T-helper 2 cell (primary cell): Measurements from ENCODE around the gene CTSA.
"Not testable (repeated sequence)": the region's sequence is repeated elsewhere in the genome, so short reads cannot be mapped to it uniquely, and the experiment has no call there.

Source experiments
- DNase-seq, 5 experiments: peaks; one replicate each; pipeline versions ENCODE4 v3.0.0 to v3.0.0-alpha.2; 2012 to 2022

Gene CTSA

DNA sequence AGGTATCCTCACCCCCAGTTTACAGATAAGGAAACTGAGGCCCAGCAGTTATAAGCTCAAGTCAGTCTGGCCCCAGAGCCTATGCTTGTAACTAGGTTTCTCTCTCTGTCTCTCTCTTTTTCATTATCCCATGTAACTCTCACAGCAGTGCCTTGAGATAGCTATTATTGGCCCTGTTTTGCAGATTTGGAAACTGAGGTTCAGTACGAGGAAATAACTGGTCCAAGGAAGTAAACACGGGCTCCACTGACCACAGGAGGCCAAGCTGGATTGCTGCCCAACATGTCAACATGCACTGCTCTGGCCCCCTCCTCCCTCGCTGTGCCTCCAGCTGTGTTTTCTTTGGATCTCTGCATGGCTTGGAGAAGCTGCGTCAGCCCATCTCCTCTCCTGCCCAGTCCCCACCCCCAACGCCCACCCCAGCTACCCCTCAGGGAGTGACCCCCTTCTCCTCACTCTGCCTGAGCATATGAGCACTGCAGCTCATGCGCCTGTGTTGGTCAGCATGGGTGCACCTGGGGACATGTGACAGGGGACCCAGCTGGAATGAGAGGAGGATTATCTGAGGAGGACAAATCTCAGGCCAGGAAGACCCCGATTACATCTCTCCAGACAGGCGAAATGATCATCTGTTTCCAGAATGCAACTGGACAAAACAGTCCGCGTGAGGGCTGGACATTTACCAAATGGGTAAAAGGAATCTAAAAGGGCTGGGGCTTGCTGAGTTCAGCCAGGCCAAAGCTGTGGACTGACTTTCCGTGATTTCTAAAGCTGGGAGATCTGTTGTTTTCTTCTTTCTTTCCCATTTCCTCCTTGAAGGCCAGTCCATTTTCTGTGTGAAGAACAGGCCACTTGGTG lies 28.6 kb downstream of the CTSA start:
- no peak for DNase-seq

- DNase-seq, result no peak
Measured at GRCh38 chr20:45920462-45921336, 29.6 kb downstream of the CTSA start.

DNA sequence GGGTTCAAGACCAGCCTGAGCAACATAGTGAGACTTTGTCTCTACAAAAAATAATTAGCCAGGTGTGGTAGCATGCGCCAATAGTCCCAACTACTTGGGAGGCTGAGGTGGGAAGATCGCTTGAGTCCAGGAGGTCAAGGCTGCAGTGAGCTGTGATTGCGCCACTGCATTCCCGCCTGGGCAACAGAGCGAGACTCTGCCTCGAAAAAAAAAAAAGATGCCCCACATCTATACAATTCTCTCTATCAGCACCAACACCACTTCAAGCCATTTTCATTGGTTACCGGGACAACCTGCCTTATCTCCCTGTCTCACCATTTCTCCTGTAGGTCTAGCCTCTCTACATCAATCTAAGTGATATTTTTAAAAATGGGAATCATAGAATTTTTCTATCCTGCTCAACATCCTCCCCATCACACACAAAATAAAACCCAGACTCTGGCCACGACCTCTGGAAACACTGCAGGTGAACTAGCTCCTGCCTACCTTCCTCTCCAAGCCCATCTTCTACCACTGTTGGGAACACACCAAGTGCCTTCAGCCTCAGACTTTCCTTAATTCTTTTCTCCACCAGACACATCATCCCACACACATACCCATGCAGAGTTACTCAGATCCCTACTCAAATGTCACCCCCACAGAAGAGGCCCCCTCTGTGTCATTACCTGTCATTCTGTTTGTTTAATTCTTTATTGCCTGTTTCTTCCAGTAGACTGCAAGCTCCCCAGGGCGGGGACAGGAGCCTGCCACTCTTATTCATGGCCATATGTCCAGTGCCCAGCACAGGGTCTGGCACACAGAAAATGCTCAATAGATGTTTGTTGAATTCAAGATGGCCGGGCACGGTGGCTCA lies 30.4 kb downstream of the CTSA start:
- DNase-seq, result no peak

- no peak for DNase-seq
Measured at GRCh38 chr20:45924391-45925261, 33.5 kb downstream of the CTSA start.

DNA sequence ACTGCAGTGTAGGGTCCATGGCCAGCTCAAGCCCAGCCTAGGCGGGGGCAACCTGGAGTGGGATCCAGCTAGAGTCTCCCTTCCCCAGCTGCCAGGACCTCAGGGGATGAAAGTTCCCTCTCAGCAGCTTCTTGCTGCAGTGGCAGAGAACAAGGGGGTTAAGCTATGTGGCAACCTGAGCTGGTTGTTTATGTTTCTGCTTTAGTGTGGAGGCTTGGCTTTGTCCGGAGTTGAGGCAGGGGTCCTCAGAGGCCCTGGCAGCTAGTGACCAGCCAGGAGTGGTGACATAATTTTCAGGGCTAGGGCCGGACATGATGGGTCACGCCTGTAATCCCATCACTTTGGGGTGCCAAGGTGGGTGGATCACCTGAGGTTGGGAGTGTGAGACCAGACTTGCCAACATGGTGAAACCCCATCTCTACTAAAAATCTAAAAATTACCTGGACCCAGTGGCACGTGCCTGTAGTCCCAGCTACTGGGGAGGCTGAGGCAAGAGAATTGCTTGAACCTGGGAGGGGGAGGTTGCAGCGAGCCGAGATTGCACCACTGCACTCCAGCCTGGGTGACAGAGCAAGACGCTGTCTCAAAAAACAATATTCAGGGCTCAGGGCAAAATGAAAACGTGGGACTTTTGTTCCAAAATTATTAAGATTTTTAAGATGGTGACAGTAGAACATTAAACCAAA lies 34.8 kb downstream of the CTSA start:
- no peak for DNase-seq

DNA sequence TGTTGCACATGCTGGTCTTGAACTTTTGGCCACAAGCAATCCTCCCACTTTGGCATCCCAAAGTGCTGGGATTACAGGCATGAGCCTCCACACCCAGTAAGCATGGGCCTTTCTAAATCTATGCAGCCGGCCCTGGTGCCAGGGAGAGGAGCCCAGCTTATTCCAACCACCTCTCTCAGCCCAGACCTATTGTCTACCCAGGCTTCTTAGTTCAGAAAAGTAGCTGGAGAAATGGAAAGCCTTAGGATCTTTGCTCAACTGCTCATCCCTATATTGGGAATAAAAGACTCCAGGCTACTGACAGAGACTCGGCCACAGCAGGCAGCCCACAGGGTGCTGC lies 35.6 kb downstream of the CTSA start:
- no peak for DNase-seq

- DNase-seq, result no peak
Measured at GRCh38 chr20:45927071-45927878, 36.1 kb downstream of the CTSA start.

- DNase-seq, result not testable (repeated sequence)
Measured at GRCh38 chr20:45931680-45932079, 40.5 kb downstream of the CTSA start.

DNA sequence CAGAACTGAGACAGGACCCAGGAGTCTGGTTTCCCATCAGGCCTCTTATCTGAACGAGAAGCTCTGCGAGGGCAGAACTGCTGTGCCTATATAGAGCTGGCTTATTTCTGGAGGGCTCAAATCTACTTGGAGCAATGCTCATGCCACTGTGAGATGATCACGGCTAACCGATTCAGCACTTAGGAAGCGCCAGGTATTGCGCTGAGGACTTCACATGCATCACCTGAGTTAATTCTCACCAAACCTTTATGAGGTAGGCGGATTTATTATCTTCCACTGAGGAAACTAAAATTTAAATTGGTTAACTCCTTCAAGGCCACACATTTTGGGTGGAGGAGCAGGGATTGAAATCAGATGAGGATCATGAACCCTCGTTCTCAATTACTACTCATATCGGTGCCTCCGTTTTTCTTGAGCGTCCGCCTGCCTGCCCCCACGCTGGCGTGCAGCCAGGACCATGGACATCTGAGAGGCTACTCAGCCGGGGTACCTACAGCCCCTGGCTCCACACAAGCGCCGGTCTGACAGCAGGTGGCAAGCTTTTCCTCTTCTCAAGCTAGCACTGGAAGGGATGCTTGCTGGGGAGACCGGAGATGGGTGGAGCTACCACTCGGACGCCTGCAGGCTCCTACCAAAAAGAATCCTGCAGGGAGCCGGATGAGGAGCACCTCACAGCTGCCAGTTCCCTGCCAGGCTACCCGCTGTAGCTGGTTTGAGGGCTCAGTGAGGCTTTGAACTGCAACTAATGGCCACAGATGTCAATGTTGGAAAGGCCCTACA lies 42.3 kb downstream of the CTSA start:
- peak in 4 of 5 experiments; percentile 29 to 78 (median 42) for DNase-seq

DNA sequence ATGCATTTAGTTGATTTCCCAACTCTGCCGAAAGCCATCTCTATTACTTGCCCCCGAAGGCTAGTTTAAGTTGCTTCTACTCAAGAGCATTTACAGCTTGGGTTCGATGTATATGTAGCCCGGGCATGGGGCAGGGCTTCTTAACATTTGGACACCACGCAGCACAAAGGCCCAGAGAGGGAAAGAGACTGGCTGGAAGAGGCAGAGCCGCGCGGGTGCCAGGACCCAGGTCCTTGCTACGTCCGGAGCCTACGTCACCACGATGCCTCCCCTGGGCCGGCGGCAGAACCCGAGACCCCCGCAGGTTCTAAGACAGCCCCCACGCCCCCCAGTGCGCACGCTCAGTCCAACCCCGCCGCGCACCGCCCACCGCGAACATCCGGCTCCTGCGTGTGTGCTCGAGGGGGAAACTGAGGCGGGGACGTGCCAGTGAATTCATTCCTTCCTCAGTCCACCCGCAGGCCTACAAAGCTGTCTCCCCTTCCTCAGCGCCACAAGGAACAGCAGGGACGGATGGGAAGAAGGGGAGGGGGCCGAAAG lies 43.0 kb downstream of the CTSA start:
- peak in 2 of 5 experiments; percentile 22 to 47 for DNase-seq

- peak; percentile 95 to 98 (median 97) for DNase-seq
Measured at GRCh38 chr20:45934586-45935415, 43.7 kb downstream of the CTSA start, which contains the start of gene PCIF1. TSS of gene PCIF1 (plus strand) at chr20:45934683. CDS start at chr20:45939000, 4,317 bp downstream.

GRCh38 chr20:45935416-45936046 lies 44.4 kb downstream of the CTSA start:
- peak in 1 of 5 experiments; percentile 66 for DNase-seq

- DNase-seq, result peak in 1 of 5 experiments; percentile 92
Measured at GRCh38 chr20:45937765-45938164, 46.6 kb downstream of the CTSA start.

- no peak for DNase-seq
Measured at GRCh38 chr20:45938727-45939438, 47.7 kb downstream of the CTSA start.

GRCh38 chr20:45940053-45940452 lies 48.9 kb downstream of the CTSA start:
- DNase-seq, result no peak

DNA sequence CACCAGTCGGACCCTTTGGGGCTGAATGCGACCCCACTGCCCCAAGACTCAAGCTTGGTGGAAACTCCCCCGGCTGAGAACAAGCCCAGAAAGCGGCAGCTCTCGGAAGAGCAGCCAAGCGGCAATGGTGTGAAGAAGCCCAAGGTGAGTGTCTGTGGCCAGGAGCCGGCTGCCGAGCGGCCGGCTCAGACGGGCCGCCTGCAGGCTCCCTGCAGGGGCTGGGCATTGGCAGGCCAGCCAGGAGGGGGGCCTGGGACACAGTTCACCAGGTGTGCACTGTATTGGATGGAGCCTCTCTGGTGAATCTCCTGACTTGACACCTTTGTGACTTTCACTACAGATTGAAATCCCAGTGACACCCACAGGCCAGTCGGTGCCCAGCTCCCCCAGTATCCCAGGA lies 49.3 kb downstream of the CTSA start:
- DNase-seq, result no peak

DNA sequence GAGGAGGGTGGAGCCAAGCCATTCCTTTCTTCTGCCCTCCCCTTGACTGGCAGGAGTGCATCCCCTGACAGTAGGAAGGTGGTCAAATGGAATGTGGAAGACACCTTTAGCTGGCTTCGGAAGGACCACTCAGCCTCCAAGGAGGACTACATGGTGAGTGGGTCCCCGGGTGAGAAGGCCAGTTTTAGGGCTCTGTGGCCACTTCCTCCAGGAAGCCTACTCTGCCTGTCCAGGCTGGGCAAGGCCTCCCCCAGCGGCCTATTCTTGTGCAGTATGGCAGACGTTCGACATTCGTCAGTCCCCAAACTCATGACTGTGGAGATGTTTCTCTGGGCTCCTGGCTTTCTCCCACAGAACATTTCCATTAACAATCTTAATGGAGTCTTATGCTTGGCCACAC lies 52.5 kb downstream of the CTSA start:
- no peak for DNase-seq
